NCI-H748 (cell line): Measurements from ENCODE around the gene SLBP.
"Not testable (repeated sequence)": the region's sequence is repeated elsewhere in the genome, so short reads cannot be mapped to it uniquely, and the experiment has no call there.

Source experiments
- DNase-seq: peaks from one replicate; lab custom pipeline; 2025; ENCODE audit not compliant: unreplicated experiment; lab: John Stamatoyannopoulos, UW

Gene SLBP

GRCh38 chr4:1676605-1677525, 35.3 kb downstream of the SLBP start:
- no peak for DNase-seq

DNA sequence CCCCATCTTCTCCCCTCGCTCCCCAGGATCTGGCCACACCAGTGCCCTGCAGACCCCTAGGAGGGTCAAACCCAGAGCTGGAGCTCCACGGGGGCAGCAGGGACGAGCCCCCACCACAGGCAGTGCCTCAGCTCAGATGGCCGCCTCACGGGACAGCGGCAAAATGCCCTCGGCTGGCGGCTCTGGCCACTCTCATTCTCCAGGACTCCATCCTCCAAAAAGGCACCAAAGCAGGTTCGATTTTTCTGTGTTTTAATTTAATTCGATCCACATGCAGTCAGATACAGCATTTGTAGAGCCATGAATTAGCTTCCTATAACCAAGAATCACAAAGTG, 36.3 kb downstream of the SLBP start:
- no peak for DNase-seq

GRCh38 chr4:1675136-1675801, 36.9 kb downstream of the SLBP start:
- no peak for DNase-seq

- no peak for DNase-seq
Observed at GRCh38 chr4:1674682-1675081, 37.4 kb downstream of the SLBP start.

GRCh38 chr4:1673671-1674070, 38.4 kb downstream of the SLBP start:
- DNase-seq = no peak

- DNase-seq = not testable (repeated sequence)
Observed at GRCh38 chr4:1671011-1671410, 41.1 kb downstream of the SLBP start.

GRCh38 chr4:1670279-1670678, 41.8 kb downstream of the SLBP start:
- no peak for DNase-seq

GRCh38 chr4:1669850-1670249, 42.3 kb downstream of the SLBP start:
- no peak for DNase-seq

DNA sequence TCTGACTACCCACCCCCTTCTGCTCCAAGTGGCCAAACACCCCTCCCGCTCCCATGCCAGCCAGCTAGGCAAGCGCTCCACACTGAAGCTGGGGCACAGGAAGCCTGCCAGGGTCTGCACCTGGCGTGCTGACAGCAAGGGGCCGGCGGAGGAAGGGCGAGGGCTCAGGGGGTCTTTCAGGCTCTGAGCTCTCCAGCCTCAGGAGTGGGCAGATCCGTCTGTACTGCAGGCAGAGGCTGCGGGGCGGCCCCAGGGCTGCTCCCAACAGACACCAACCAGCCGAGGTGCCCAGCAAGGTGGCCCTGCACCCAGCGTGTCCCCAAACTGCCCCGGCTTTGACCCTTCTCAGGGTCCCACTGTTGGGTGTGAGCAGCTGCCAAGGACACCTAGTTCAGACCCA, 42.8 kb downstream of the SLBP start:
- no peak for DNase-seq

DNA sequence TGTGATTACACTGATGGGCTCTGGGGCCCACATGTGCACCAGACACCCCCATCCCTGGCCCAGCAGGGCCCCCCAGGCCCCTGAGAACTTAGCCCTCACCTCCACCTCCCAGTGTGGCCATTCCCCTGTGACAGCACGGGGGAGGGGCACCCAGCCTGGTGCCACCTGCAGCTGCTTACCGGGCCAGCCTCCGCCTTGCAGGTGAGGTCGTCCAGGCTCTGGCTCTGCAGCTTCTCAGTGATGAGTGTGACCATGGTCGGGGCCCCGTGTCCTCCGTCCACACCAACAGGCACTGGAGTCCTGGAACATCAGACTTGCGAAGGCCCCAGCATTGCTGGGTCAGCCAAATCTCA, 43.7 kb downstream of the SLBP start:
- no peak for DNase-seq

DNA sequence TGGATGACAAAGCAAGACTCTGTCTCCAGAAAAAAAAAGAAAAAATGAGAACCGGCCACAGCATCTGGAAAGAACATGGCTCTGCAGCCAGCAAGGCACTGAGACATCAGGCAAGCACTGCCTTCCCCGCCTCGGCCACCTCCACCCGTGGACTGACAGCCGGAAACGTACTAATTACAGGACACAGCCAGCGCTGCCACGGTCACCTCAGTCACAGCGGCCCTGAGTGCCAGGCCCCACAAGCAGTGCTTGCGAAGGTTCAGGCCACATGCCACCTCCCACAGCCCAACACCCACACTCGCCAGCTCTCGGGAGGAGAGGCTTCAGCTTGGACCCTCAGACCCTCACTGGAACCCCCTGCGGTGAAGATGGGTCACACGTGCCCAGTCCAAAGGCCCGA, 44.8 kb downstream of the SLBP start:
- no peak for DNase-seq

GRCh38 chr4:1666391-1666790, 45.7 kb downstream of the SLBP start:
- DNase-seq = no peak

GRCh38 chr4:1664141-1664540, 48.0 kb downstream of the SLBP start:
- no peak for DNase-seq

- no peak for DNase-seq
Observed at GRCh38 chr4:1663549-1663948, 48.6 kb downstream of the SLBP start.

- no peak for DNase-seq
Observed at GRCh38 chr4:1661695-1662094, 50.4 kb downstream of the SLBP start.

GRCh38 chr4:1660948-1661677, 51.0 kb downstream of the SLBP start:
- DNase-seq = no peak

GRCh38 chr4:1659104-1660043, 52.7 kb downstream of the SLBP start:
- DNase-seq = no peak

DNA sequence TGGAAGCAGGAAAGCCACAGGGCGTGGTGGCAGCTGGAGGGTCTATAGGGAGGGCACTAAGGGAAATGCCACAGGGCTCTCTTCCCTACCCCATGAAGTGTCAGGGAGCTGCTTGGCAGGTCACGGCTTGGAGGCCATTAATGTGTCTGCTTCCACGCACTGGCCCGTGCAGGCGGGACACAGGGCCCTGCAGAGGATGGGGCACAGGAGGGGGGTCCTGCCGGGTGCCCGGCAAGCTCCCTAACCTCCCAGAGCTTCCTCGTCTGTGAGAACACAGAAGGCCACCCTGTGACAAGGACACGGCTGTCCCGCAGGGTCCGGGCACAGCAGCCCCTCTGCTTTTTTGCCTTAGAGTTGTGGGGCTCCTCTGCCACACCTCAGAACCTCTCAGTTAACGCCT, 53.5 kb downstream of the SLBP start:
- DNase-seq = no peak

- DNase-seq = no peak
Observed at GRCh38 chr4:1658146-1658545, 54.0 kb downstream of the SLBP start.

DNA sequence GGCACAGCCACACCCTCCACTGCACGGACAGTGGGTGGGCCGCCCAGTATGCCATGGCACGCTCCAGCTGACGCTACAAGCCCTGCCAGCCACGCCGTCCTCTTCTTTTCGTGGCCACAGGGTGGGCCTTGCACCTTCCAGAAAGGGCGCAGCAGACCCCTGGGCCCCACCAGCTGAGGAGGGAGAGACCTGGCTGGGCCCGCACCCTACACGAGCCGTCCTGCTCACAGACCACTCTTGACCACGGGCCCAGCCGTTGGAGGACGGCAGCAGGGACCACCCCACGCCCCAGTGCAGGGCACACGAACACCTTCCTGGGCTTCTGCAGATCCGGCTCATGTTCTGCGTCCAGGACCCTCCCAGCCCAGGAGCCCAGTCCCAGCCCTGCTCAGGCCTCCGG, 55.1 kb downstream of the SLBP start:
- DNase-seq = no peak

- no peak for DNase-seq
Observed at GRCh38 chr4:1656132-1656531, 56.0 kb downstream of the SLBP start.
